Measurements from ENCODE around the gene PCSK6.
"Not testable (repeated sequence)": the region's sequence is repeated elsewhere in the genome, so short reads cannot be mapped to it uniquely, and the experiment has no call there.

Gene PCSK6

GRCh38 chr15:101429191-101429590 is 60.3 kb downstream of the PCSK6 start:
- DNase-seq (ENCODE audit: low read depth), result no peak

DNA sequence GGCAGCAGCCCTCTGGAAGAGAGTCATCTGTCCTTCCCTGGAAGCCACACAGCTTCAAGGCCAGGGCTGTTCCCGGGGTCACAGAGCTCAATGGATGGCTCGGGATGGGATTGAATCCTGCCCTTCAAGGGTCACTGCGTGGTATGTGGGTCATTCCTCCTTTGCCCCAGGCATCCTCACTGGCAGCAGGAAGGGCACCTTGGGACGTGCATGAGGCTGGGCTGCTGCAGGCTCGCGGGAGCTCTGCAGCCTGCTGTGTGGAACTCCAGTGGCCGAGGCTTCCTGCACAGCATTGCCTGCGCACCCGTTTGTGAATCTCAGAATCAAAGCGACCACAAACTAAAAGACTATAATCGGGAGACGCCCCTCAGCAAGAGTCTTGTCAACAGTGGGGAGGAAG is 60.7 kb downstream of the PCSK6 start:
- DNase-seq (ENCODE audit: low read depth), result no peak

DNA sequence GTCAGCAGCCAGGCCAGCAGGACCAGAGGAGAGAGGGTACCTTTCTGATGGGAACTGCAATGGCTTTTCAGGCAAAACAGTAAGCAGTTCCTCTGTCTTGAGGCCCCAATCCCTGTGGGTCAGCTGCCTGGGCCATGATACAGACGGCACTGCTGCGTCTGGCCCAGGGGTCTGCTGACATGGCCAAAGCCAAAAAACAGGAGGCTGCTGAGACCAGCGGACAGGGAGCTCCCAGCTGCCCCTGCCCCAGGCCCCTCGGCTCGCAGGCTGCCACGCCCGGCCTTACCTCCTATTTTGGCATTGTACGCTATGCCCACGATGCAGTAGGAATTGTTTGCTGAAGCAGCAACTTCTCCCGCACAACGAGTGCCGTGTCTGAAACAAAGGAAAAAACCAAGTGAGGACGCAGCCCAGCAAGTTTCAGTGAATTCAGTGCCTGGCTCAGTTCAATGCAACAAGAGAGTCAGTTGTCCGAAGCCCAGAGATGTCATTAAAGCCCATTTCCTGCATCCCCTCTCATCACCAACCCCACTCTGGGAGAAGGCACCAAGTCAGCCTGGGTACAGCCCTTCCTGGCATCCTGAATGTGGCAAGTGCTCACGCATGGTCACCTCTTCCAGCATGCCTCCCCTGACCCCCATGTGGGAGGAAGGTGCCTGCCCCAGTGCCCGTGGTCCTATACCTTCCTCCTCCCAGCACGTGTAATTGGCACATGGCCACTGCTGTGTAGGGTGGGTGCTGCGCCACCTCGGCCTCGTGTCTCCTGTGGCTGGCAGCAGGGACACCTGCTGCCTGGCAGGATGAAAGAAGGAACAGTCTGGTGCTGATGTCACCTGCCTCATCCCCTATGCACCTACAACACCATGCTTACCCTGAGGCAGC is 61.7 kb downstream of the PCSK6 start:
- DNase-seq (ENCODE audit: low read depth), result no peak

- DNase-seq (ENCODE audit: low read depth), result no peak
Measured at GRCh38 chr15:101426761-101427333, 62.7 kb downstream of the PCSK6 start.

- DNase-seq (ENCODE audit: low read depth), result no peak
Measured at GRCh38 chr15:101425787-101426365, 63.6 kb downstream of the PCSK6 start.

- no peak for DNase-seq (ENCODE audit: low read depth)
Measured at GRCh38 chr15:101424984-101425383, 64.5 kb downstream of the PCSK6 start.

DNA sequence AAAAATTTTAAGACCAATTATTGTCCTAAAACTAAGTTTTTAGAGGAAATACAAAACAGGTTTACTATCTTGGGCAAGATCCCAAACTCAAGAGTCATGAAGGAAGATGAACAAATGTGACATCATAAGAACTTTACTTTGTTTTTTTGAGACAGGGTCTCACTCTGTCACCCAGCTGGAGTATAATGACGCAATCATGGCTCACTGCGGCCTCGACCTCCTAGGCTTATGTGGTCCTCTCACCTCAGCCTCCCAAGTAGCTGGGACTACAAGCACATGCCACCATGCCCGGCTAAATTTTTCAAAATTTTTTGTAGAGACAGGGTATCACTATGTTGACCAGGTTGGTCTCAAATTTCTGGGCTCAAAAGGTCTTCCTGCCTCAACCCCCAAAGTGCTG is 69.3 kb downstream of the PCSK6 start:
- no peak for DNase-seq (ENCODE audit: low read depth)

GRCh38 chr15:101416475-101416874 is 73.0 kb downstream of the PCSK6 start:
- not testable (repeated sequence) for DNase-seq (ENCODE audit: low read depth)

DNA sequence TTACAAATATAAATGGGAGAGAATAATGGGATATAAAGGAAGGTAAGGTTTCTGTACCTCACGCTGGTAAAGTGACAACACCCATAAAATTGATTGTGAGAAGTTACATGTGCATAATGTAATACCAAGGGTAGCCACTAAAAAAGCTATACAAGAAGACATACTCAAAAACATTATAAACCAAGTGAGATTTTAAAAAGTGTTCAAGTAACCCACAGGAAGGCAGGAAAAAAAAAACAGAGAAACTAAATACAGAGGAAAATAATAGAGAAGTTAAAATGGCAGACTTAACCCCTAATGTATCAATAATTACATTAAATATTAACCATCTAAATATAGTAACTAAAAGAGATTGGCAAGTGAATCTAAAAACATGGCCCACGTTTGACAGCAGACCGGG is 76.3 kb downstream of the PCSK6 start:
- no peak for DNase-seq (ENCODE audit: low read depth)

GRCh38 chr15:101411581-101411980 is 77.9 kb downstream of the PCSK6 start:
- DNase-seq (ENCODE audit: low read depth), result no peak

DNA sequence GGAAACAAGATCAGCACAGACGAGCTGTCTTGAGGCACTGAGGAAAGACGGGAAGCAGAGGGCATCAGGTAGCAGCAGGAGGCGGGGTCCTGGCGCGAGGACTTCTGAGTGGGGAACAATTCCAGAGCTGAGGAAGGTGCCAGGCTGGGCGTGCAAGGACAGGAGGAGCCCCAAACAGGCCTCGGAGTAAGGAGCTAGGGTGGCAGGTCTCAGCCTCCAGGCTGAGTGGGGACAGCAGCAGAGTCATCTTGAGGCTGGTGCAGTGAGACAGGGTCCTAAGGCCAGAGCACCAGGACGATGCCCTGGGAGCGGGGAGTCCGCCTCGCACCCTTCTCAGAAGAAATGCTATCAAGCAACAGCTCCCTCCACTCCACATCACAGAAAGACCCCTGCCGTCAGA is 78.4 kb downstream of the PCSK6 start:
- DNase-seq (ENCODE audit: low read depth), result no peak

GRCh38 chr15:101410612-101411011 is 78.9 kb downstream of the PCSK6 start:
- no peak for DNase-seq (ENCODE audit: low read depth)

GRCh38 chr15:101409621-101410020 is 79.9 kb downstream of the PCSK6 start:
- DNase-seq (ENCODE audit: low read depth), result no peak

GRCh38 chr15:101407966-101408775 is 81.3 kb downstream of the PCSK6 start:
- no peak for DNase-seq (ENCODE audit: low read depth)

DNA sequence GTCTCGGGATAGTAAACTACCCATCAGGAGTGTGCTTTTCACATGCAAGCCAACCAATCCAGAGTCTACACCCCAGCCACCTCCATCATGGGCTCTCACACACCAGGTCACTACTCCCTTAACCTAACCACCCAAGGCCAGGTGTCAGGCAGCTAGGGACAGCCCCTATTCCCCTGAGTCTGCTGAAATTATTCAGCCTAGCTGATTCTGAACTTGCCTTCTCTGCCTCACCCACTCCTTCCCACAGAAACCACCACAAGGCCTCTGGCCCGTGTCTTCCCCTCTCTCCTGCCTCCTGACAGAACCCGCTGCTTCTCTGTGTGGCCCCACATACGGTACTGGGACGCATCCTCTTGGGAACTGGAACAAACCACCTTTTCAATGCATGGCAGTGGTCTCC is 82.1 kb downstream of the PCSK6 start:
- no peak for DNase-seq (ENCODE audit: low read depth)

GRCh38 chr15:101406526-101407195 is 82.8 kb downstream of the PCSK6 start:
- no peak for DNase-seq (ENCODE audit: low read depth)

- no peak for DNase-seq (ENCODE audit: low read depth)
Measured at GRCh38 chr15:101406036-101406435, 83.5 kb downstream of the PCSK6 start.

DNA sequence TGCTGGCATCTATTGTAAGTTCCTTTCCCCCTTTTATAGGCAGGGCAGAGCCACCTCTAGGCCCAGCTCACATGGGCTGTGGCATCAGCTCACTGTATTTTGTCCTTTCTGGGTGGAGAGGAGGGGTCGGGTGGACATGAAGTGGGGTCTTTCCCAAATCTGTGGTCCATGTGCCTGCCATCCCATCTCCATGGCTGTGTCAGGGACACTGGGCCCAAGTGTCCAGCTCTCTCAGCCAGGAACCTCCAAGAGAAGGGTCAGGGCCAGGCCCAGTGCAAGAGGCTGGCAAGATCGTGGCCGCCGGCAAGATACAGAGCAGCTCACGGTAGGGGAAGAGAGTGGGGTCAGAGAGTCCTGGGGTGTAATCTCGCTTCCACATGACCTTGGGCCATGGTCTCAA is 85.3 kb downstream of the PCSK6 start:
- no peak for DNase-seq (ENCODE audit: low read depth)

DNA sequence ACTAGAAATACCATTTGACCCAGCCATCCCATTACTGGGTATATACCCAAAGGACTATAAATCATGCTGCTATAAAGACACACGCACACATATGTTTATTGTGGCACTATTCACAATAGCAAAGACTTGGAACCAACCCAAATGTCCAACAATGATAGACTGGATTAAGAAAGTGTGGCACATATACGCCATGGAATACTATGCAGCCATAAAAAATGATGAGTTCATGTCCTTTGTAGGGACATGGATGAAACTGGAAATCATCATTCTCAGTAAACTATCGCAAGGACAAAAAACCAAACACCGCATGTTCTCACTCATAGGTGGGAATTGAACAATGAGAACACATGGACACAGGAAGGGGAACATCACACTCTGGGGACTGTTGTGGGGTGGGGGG is 86.6 kb downstream of the PCSK6 start:
- DNase-seq (ENCODE audit: low read depth), result not testable (repeated sequence)

DNA sequence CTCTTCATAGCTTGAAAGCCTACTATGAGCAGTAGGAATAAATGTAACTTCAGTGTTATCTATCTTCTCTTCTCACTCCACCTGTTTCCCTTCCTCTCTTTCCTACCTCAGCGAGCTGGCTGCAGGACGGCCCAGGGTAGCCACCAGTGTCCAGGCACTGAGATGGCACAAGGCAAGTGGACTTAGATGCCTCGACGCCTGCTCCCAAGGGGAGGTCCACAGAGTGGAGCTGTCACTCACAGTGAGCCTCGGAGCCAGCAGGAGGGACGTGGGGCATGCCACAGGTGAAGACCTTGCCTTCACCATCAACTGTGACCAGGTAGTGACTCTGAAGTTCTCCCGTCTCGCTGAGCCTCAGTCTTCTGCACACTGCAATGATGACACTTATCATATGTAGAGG is 88.2 kb downstream of the PCSK6 start:
- no peak for DNase-seq (ENCODE audit: low read depth)

GRCh38 chr15:101399431-101399830 is 90.1 kb downstream of the PCSK6 start:
- DNase-seq (ENCODE audit: low read depth), result no peak

GRCh38 chr15:101398247-101398646 is 91.3 kb downstream of the PCSK6 start:
- no peak for DNase-seq (ENCODE audit: low read depth)

Measured in stimulated activated CD8-positive, alpha-beta memory T cell treated with anti-CD3 and anti-CD28 coated beads, Interleukin-4, amount 100 ng/mL, for 24 hours (primary cell).